ENCODE measurements around the gene FRS3.

GRCh38 chr6:41758641-41759035, 21.1 kb downstream of the FRS3 start:
- TF ChIP-seq, protein P1, sequence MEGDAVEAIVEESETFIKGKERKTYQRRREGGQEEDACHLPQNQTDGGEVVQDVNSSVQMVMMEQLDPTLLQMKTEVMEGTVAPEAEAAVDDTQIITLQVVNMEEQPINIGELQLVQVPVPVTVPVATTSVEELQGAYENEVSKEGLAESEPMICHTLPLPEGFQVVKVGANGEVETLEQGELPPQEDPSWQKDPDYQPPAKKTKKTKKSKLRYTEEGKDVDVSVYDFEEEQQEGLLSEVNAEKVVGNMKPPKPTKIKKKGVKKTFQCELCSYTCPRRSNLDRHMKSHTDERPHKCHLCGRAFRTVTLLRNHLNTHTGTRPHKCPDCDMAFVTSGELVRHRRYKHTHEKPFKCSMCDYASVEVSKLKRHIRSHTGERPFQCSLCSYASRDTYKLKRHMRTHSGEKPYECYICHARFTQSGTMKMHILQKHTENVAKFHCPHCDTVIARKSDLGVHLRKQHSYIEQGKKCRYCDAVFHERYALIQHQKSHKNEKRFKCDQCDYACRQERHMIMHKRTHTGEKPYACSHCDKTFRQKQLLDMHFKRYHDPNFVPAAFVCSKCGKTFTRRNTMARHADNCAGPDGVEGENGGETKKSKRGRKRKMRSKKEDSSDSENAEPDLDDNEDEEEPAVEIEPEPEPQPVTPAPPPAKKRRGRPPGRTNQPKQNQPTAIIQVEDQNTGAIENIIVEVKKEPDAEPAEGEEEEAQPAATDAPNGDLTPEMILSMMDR (IDR thresholded peaks at IDR 0.05), result no peak
- no peak for TF ChIP-seq POLR2A (IDR thresholded peaks at IDR 0.05)
- TF ChIP-seq POLR2AphosphoS5 (IDR thresholded peaks at IDR 0.05), result no peak
